Measurements from ENCODE around the gene KSR2. TPM values are rescaled to one million over a fixed set of nuclear protein-coding genes. Genes with fewer than 3 reads are reported as not detected.
"Not testable (repeated sequence)": the region's sequence is repeated elsewhere in the genome, so short reads cannot be mapped to it uniquely, and the experiment has no call there.

The KSR2 gene
- 2.1 TPM for polyA plus RNA-seq (2012; ENCODE audit: insufficient read depth, insufficient read length)

GRCh38 chr12:117968826-117969659 lies at the start of gene KSR2:
TSS of gene KSR2 (minus strand) at chr12:117968990. CDS start at chr12:117968255, 735 bp downstream.
- peak within 1 kb of the TSS; percentile 83 for H3K4me3 ChIP-seq (ENCODE audit: low read length)
- DNase-seq (ENCODE audit: low read depth, low spot score): peak; percentile 78

- no peak for DNase-seq (ENCODE audit: low read depth, low spot score)
- peak overlapping the region; percentile 96 for H3K4me3 ChIP-seq (ENCODE audit: low read length)
Measured at GRCh38 chr12:118017926-118018325, 49.1 kb upstream of the KSR2 start.

GRCh38 chr12:118016424-118017264 lies 47.9 kb upstream of the KSR2 start, which contains the start of gene RFC5:
TSS of gene RFC5 (plus strand) at chr12:118016703. CDS start at chr12:118016828, 125 bp downstream.
- peak; percentile 94 for DNase-seq (ENCODE audit: low read depth, low spot score)
- H3K4me3 ChIP-seq (ENCODE audit: low read length): peak within 1 kb of the TSS; percentile 96

GRCh38 chr12:118015944-118016343 lies 47.2 kb upstream of the KSR2 start:
- DNase-seq (ENCODE audit: low read depth, low spot score): no peak

GRCh38 chr12:118015306-118015705 lies 46.5 kb upstream of the KSR2 start:
- DNase-seq (ENCODE audit: low read depth, low spot score): no peak
- H3K4me3 ChIP-seq (ENCODE audit: low read length): no peak overlapping the region

More at GRCh38 chr12:118015944-118016343, 47.2 kb upstream of the KSR2 start:
- peak overlapping the region; percentile 96 for H3K4me3 ChIP-seq (ENCODE audit: low read length)

GRCh38 chr12:118013283-118013682 lies 44.5 kb upstream of the KSR2 start:
- DNase-seq (ENCODE audit: low read depth, low spot score): no peak
- H3K4me3 ChIP-seq (ENCODE audit: low read length): no peak overlapping the region

- DNase-seq (ENCODE audit: low read depth, low spot score): no peak
Measured at GRCh38 chr12:118011961-118012360, 43.2 kb upstream of the KSR2 start.

GRCh38 chr12:118011377-118011776 lies 42.6 kb upstream of the KSR2 start:
- no peak overlapping the region for H3K4me3 ChIP-seq (ENCODE audit: low read length)
- no peak for DNase-seq (ENCODE audit: low read depth, low spot score)

More at GRCh38 chr12:118011961-118012360, 43.2 kb upstream of the KSR2 start:
- no peak overlapping the region for H3K4me3 ChIP-seq (ENCODE audit: low read length)

- no peak for DNase-seq (ENCODE audit: low read depth, low spot score)
Measured at GRCh38 chr12:118010903-118011302, 42.1 kb upstream of the KSR2 start.

GRCh38 chr12:117999806-118000205 lies 31.0 kb upstream of the KSR2 start:
- not testable (repeated sequence) for H3K4me3 ChIP-seq (ENCODE audit: low read length); DNase-seq (ENCODE audit: low read depth, low spot score)

More at GRCh38 chr12:118010903-118011302, 42.1 kb upstream of the KSR2 start:
- no peak overlapping the region for H3K4me3 ChIP-seq (ENCODE audit: low read length)

GRCh38 chr12:117998719-117999118 lies 29.9 kb upstream of the KSR2 start:
- no peak overlapping the region for H3K4me3 ChIP-seq (ENCODE audit: low read length)
- DNase-seq (ENCODE audit: low read depth, low spot score): no peak

GRCh38 chr12:117994551-117995438 lies 26.0 kb upstream of the KSR2 start:
- no peak overlapping the region for H3K4me3 ChIP-seq (ENCODE audit: low read length)
- DNase-seq (ENCODE audit: low read depth, low spot score): no peak

- DNase-seq (ENCODE audit: low read depth, low spot score): no peak
- H3K4me3 ChIP-seq (ENCODE audit: low read length): no peak overlapping the region
Measured at GRCh38 chr12:117986705-117987469, 18.1 kb upstream of the KSR2 start.

GRCh38 chr12:117985182-117985581 lies 16.4 kb upstream of the KSR2 start:
- no peak for DNase-seq (ENCODE audit: low read depth, low spot score)
- no peak overlapping the region for H3K4me3 ChIP-seq (ENCODE audit: low read length)

GRCh38 chr12:117981267-117981666 lies 12.5 kb upstream of the KSR2 start:
- DNase-seq (ENCODE audit: low read depth, low spot score): no peak
- H3K4me3 ChIP-seq (ENCODE audit: low read length): no peak overlapping the region

- DNase-seq (ENCODE audit: low read depth, low spot score): no peak
- H3K4me3 ChIP-seq (ENCODE audit: low read length): no peak overlapping the region
Measured at GRCh38 chr12:117980616-117981015, 11.8 kb upstream of the KSR2 start.

GRCh38 chr12:117977373-117977772 lies 8.6 kb upstream of the KSR2 start:
- H3K4me3 ChIP-seq (ENCODE audit: low read length): no peak overlapping the region
- no peak for DNase-seq (ENCODE audit: low read depth, low spot score)

GRCh38 chr12:117975006-117975405 lies 6.2 kb upstream of the KSR2 start:
- DNase-seq (ENCODE audit: low read depth, low spot score): no peak

More at GRCh38 chr12:117975006-117975405, 6.2 kb upstream of the KSR2 start:
- H3K4me3 ChIP-seq (ENCODE audit: low read length): no peak overlapping the region

All from Jurkat, Clone E6-1 (cell line).